ENCODE data around the gene ITGAV.
"Not testable (repeated sequence)": the region's sequence is repeated elsewhere in the genome, so short reads cannot be mapped to it uniquely, and the experiment has no call there.

Gene ITGAV

GRCh38 chr2:186589612-186590349 lies at the start of gene ITGAV:
Gene ITGAV (plus strand): TSS chr2:186590056. CDS start chr2:186590339, 283 bp downstream.
- DNase-seq = no peak

GRCh38 chr2:186540941-186541340 lies 48.9 kb upstream of the ITGAV start:
- no peak for DNase-seq

- no peak for DNase-seq
Measured at GRCh38 chr2:186542002-186542401, 47.9 kb upstream of the ITGAV start.

- DNase-seq = no peak
Measured at GRCh38 chr2:186543561-186544131, 46.2 kb upstream of the ITGAV start.

GRCh38 chr2:186544255-186544675 lies 45.6 kb upstream of the ITGAV start:
- no peak for DNase-seq

- DNase-seq = no peak
Measured at GRCh38 chr2:186546846-186547245, 43.0 kb upstream of the ITGAV start.

GRCh38 chr2:186551323-186552050 lies 38.4 kb upstream of the ITGAV start:
- DNase-seq = no peak

GRCh38 chr2:186554429-186554828 lies 35.4 kb upstream of the ITGAV start:
- DNase-seq = no peak

GRCh38 chr2:186554850-186555671 lies 34.8 kb upstream of the ITGAV start:
- DNase-seq = no peak

- no peak for DNase-seq
Measured at GRCh38 chr2:186558512-186559276, 31.2 kb upstream of the ITGAV start.

GRCh38 chr2:186559370-186559769 lies 30.5 kb upstream of the ITGAV start:
- no peak for DNase-seq

- DNase-seq = no peak
Measured at GRCh38 chr2:186559848-186560247, 30.0 kb upstream of the ITGAV start.

GRCh38 chr2:186560254-186560653 lies 29.6 kb upstream of the ITGAV start:
- DNase-seq = no peak

GRCh38 chr2:186561467-186562208 lies 28.2 kb upstream of the ITGAV start:
- DNase-seq = no peak

- no peak for DNase-seq
Measured at GRCh38 chr2:186562209-186562578, 27.7 kb upstream of the ITGAV start.

GRCh38 chr2:186568600-186568999 lies 21.3 kb upstream of the ITGAV start:
- DNase-seq = not testable (repeated sequence)

- DNase-seq = not testable (repeated sequence)
Measured at GRCh38 chr2:186569127-186569526, 20.7 kb upstream of the ITGAV start.

GRCh38 chr2:186569897-186570296 lies 20.0 kb upstream of the ITGAV start:
- DNase-seq = no peak

GRCh38 chr2:186570604-186571003 lies 19.3 kb upstream of the ITGAV start:
- no peak for DNase-seq

GRCh38 chr2:186572705-186573104 lies 17.2 kb upstream of the ITGAV start:
- DNase-seq = no peak

GRCh38 chr2:186573531-186573930 lies 16.3 kb upstream of the ITGAV start:
- no peak for DNase-seq

- no peak for DNase-seq
Measured at GRCh38 chr2:186575302-186575701, 14.6 kb upstream of the ITGAV start.

All from NK-92 treated with Interleukin-12 subunit alpha and Interleukin-12 subunit beta, amount 100 ng/mL, for 24 hours (cell line).